HPDE6-E6E7 (cell line): ENCODE data around the gene SLIT1.

Experiments used
- DNase-seq: peaks from one replicate; pipeline ENCODE4 v3.0.0; 2011; ENCODE audit warnings: missing footprints; ENCODE audit errors: extremely low spot score

The SLIT1 gene

DNA sequence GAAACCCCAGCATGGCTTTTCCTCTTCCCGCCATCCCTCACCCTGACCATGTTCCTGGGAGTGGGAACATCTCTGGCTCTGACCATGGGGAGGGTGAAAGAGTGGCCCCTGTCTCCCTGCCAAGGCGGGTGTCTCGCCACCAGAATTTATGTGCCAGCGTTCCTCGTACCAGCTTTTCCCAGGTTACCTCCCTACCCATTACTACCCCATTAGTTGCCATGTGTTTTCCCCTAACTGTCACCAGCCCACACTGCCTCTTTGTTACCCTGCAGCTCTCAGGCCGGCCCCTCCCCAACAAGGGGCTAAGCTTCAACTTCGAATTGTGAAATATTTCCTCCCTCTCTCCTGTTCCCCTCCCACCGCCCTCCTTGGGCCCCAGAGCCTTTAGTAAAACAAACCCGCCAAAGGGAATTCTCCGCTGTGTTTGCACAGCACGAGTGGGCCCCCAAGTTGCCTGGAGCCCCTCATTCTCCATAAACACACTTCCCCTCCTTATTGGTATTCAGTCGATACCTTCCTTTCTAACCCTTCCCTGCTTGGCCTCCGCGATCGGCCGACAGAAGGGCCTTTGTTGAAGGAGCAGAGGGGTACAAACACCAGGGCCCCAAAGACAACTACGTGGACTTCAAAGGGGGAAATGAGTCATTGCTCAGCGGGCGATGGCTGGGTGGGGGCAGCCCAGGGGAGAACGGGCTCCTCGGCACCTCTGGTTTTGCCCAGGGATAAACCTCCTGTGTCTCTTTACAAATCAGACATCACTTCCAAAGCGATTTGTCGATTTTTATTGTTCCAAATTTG is 45.5 kb downstream of the SLIT1 start:
- DNase-seq, result no peak

DNA sequence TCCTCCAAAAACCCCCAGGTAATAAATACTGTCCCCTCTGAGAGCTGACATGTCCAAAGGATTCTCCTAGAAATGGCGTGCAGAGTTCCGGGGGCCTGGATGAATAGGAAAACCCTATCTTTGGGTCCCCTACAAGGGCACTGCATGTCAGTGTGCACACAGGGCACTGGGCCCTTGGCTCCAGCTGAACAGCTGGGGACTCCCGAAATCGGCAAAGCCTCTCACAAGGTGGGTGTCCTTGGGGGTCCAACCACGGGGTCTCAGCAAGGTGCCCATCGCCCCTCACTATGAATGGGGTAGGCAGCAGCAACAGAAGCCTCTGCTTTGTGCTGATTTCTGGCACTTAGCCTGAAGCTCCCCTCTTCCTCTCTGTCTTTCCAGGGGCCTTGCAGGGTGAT is 46.1 kb downstream of the SLIT1 start:
- no peak for DNase-seq

DNA sequence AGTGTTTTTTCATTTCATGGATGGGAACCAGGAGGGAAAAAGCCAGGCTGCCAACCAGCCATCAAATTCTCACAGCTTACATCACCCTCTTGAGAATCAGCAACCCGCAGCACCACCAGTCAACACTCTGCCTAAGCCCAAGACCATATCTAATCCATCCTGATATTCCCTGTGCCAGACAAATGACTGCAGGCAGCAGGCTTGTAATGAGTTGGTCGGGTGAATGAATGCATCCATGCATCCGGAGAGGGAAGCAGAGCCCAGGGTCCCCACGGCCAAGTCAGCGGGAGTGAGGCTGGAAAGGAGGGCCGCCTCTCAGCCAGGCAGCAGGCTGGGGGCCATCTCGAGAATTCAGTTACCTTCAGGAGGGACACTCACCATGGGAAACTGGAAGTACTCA is 46.9 kb downstream of the SLIT1 start:
- DNase-seq, result no peak

DNA sequence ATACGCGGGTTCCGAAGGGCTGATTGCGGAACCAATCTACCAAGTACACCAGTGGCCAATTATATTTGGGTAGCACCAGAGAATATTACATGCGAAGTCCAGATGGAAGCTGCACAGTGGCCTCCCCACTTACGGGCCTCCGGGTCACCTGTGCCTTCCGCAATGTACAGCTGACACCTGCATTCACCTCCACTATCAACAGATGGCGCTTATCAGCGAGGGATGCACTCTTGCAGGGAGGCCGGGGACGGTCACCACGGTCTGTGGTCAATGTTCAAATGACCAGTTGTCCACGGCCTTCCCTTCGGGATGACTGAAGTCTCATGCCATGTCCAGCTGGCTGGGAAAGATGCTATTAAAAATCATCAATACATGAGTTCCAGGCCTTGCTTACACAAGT is 47.6 kb downstream of the SLIT1 start:
- DNase-seq, result no peak

DNA sequence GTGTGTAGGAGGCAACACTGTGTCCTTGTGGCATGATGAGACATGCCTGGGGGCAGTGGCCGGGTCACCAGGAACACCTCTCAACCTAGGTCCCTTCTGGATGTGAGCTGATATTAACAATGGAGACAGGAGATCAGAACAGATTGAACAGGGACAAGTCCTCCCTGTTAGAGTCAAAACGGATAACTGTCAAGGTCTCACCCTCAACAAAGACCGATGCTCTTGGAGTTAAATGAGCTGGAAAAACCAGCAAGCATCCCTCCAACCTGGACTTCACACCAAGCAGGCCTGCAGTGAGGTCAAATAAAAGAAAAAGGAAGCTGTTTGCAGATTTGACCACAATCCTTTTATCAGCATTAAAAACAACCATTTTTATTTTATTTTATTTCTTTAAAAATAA is 49.0 kb downstream of the SLIT1 start:
- no peak for DNase-seq

DNA sequence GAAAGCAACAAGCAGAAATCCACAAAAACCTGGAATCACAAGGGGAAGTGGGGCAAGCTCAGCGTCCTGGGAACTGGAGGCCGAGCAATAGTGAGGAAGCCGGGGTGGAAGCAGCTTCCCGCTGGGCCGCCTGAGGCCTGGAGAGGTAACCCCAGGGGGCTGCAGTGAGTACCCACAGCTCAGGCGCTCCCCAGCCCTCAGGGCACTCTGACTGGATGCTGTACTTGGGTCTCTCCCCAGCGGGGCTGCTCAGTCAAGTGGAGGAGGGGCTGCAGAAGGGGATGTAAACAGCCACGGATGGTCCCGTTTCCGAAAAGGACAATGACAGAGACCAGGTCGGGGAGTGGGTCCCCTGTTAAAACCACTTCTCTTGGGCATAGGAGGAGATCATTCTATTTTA is 50.3 kb downstream of the SLIT1 start:
- DNase-seq, result no peak

DNA sequence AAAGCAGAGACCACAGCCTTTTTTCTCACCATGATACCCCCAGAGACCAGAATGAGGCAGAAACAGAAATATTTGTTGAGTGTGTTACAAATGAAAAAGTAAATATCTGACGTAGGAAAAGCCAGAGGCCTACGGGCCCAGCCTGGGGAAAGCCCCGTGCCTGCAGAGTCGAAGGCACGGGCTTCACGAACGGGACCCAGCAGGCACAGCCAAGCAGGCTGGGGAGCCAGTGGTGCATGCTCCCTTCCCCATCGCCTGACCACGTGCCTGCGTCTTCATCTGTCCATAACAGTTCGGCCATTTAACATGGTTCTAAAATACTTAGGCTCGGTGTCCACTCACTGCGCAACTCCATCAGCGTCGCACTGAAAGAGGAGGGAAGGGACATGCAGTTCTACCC is 50.8 kb downstream of the SLIT1 start:
- DNase-seq, result no peak

DNA sequence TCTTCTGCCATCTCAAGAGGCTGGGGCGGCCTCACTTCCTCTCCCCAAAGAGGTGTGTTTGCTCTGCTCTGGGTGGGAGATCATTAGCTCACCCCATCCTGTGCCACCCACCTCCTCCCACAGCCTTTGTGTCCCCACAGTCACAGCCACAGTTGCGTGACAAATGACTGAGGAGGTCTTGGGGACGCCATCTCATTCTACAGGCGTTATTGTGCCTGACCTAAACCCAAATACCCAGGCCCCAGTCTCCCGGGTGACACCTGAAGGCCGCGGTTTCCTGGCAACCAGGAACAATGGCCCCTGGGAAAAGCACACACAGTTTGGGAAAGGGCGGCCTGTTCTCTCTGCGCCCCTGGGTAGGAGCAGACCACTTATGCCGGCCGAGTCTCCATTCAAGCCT is 51.6 kb downstream of the SLIT1 start:
- DNase-seq, result no peak

DNA sequence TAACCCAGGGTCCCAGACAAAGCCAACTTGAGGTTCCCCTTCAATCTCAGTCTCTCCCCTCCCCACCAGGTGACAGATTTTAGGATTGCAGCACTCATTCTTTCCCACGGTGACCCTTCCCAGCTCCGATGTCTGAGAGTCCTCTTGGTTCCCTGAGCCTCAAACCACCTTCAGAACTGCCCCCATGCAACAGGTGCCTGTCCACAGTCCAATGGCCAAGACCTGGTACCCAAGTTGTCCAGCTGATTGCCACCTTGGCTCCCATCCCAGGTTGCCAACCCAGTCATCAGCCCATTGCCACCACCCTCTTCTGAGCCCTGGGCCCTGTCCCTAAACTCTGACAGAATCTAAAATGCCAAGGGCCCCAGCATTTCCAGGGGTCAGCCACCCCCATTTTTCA is 53.5 kb downstream of the SLIT1 start:
- DNase-seq, result no peak

DNA sequence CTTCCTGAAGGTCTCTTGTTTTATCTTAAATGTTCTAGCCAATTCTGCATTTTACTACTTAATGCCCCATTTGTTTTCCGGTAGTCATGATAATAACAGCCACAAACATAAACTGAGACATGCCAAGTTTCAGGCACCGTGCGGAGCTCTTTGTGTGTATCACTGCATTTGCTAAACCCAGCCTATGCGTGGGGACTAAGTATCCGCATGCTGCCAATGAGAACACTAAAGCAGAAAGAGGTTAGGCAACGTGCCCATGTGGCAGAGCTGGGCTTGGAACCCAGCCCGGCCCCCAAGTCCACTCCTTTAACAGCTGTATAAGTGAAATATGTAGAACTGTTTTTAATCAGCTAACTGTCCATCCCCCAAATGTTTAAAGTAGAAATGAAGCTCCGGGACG is 54.1 kb downstream of the SLIT1 start:
- DNase-seq, result no peak

DNA sequence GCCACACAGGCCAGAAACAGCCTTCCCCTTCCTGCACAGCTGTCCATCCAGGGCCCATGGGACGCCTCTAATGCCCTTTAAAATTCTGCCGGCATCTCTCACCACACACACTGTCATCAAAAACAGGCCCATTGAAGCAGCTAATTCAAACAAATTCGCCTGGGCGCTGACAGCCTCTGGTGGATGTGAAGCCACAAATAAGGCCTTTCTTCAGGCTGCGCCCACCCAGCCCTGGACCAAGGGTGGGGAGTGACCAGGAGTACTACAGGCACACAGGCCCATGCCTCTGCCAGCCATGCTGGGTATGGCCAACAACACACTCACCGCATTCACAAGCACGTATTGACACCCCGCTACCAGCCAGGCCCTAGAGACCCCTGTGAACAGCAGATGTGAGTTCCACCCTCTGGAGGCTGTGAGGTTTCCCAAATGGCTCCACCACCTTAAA is 54.6 kb downstream of the SLIT1 start:
- DNase-seq, result no peak

DNA sequence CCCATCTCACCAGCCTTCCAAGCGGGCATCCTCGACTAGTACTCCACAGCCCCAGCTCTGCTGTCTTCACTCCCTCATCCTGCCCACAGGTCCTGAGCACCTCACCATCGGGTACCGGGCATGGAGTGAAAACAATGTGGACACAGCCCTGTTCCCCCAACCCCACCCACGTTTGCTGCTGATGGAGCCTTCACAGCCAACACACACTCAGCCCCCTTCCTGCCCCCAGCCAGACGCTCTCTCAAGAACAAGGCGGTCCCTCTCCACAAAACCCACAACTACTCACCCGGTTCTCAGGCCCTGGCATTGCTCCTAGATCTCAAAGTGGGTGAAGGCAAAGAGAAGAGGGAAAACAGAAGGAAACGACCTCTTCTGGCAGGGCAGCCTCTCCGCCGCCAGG is 56.1 kb downstream of the SLIT1 start:
- DNase-seq, result no peak

DNA sequence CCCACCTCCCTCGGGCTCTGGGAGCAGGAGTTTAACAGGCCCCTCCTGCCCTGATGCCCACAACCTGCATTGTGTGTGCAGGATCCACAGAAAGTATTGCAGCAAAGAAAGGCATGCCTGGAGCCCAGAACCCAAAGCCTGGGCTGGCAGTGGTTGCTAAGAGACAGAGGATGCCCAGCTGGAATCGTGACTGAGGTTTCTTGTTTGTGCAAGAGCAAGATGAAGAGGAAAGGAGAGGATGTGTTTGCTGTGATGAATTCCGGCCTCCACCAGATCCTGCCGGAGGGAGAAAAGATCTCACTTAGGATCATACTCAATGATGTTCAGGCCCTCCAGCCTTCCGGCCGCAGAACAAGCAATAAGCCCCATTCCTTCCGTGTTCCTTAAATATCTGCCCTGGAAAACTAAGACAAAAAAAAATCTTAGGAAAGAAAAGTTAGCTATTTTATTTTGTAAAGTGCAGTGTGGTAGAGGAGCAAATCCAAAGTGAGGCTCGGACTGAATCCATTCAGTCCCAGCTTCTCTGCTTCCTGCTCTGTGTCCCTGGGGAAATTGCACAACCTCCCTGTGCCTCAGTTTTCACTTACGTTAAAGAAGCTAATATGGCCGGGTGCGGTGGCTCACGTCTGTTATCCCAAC is 57.1 kb downstream of the SLIT1 start:
- DNase-seq, result no peak

DNA sequence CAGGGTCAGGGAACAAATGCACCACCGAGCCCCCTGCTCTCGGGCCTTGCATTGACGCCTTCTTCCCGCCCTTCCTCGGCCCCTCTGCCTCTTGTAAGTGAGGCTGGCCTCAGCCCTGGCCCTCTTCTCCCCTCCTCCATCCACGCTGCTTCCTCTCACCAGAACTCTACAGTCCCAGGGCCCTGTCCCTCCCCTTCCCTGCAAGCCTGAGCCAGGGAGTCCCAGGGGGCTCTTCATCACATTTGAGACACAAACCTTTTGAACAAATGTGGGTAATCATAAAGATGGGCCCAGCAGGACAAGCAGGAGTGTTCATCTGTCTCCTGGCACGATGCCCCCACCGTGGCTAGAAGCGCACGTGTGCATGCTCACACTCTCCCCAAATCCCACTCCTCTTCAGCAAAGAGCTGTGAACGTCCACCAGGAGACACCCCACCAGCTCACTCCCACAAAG is 57.7 kb downstream of the SLIT1 start:
- DNase-seq, result no peak

DNA sequence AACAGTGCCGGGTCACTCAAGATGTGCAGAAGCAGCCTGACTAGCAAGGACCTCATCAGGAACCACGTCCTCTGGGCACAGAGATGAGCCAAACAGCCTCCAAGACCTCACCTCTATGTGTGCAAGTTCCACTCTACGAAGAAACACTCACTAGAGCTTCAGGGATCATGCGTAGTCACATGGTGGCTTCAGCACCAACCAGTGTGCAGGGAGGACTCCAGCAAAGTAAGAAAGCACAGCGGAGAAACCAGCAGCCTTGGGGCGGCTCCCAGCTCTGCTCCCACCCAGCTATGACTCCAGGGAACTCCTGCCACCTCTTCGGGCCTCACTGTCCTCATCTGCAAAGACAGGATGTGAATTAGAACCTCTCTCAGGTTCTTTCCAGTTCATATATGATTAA is 58.2 kb downstream of the SLIT1 start:
- no peak for DNase-seq

DNA sequence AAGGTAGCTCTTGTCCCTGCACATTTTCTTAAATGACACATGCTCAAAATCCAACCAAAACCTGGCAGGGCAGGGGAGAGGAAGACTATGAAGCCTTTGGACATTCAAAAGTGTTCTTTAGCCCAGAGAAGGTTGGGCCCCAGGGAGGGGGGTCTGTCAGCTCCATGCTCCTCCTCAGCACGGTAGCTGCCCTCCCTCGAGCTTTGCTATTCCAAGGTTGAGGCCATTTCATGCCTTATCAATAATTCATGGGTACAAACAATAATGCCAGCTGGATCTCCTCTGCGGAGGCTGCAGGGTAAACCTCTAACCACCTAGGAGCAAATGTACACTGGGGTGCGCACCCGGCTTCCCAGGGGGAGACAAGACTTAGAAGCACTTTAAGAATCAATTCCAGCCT is 61.5 kb downstream of the SLIT1 start:
- DNase-seq, result no peak

DNA sequence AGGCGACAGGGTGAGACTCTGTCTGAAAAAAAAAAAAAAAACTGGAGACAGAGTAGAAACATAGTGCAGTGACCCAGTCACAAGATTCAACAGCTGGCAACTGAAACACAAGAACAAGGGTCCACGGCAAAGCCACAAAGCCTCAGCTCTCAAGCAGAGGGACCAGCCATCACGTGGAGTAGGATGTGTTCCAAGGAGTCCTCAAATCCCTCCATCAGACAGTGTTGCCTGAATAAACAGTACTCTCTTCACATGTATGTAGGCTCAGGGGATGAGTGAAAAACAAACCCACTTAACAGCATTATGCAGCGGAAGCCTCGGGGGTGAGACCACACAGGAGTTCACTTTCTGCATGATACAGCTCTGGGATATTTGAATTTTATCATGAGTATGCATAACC is 62.0 kb downstream of the SLIT1 start:
- no peak for DNase-seq

DNA sequence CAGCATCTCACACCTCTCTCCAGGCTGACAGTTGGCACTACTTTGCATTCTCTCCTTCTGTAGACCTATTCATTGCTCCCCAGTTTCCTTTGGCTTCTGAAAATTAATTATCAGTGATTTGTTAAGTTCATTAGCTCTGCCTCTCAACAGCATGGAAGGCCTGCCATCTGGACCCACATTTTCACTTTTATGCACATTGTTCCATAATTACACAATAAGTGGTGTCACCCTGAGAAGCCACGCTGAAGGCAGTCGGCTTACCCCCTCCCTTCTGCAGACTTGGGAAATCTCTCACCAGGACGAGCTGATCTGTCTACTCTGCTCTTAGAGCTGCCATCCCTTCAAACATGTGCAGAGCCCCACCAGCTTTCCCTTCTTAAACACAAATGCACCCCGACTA is 64.7 kb downstream of the SLIT1 start:
- no peak for DNase-seq

DNA sequence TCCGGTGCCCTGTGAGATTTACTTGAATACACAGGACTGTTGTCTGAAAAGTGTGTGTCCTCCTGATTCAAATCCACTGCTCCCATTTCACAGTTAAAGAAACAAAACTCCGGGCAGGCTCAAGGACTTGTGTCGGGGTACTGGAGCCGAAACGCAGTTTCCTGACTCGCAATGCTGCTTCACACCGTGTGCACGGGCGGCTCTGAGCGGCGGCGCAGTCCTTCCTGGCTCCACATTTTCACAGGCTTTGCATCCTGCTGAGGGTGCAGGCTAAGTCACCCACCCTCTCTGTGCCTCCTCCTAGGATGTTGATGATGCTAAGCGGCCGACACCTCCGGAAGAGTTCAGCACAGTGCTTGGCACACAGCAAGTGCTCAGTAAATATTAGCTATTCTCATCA is 65.4 kb downstream of the SLIT1 start:
- no peak for DNase-seq

DNA sequence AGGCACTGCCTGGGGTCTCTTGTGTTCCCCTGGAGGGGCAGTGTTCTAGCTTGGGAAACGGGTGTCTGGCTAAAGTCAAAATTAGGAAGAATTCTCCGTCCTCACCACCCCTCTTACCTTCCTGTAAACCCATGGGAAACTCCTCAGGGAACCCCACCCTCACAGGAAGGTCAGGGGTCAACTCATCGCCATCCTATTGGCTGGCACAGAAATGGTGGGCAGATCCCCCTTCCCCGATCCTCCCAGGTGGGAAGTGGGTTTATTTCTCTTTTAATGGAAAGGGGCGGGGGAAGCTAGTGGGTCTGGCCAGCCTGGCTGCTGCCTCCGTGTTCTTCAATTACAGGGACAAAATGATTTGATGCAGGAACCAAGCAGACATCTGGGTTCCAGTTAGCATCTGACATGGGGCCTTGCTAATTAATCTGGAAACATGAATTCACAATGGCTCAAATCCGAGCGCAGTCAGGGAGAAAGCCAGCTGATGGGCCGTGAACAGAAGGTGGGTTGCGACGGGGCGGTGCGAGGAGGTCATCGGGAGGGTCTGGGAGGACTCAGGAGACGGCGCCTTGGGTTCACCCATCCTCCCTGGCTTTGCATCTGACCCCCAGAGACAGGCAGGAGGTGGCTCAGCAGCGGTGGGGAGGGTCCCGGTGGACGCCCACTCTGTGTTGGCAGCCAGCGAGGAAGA is 66.6 kb downstream of the SLIT1 start:
- DNase-seq, result no peak

DNA sequence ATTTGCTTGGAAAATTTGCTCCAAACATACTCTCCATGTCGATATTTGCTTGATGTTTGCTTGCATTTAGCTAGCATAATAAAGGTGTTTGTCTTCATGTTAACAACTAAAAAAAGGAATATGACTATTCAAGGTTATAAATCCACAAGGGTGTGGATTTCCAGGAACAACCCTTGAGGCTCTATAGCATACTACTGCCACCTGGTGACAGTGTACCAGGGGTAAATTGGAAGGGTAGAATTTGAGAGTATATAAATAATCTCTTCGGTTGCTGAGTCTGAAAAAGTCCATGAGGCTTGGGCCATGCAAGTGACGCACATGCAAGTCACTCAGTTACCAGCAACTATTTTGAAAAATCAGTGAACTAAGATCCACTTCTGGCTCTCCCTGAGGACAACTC is 68.4 kb downstream of the SLIT1 start:
- no peak for DNase-seq

DNA sequence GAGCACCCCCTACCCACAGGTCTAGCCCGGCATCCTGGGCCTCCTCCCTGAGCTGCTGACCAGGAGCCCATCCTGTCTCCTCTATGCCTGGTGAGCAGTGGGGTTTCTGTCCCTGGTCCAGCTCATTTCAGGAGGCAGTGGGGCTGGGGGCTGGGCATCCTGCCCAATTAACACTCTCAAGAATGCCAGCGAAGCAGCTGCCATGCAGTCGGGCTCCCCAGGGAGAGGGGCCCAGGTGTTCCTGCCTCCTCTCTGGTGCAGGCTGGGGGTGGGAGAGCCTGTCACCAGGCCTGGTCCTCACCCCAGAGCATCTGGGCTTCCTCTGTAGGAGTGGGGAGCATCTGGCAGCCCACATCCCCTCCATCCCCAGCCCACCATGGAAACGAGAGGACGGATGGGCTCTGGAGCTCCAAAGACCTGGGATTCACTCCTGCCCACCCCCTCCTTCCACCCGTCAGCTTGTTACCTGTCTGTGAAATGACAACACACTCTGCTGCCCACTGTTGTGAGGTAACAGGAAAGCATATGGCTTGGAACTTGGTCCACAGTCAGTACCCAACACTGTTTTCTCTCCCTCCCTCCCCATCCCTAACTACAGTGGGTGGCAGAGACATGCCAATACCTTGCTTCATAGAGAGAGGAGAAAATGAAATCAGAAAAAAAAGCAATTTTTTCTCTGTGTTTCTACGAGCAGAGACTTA is 69.1 kb downstream of the SLIT1 start:
- no peak for DNase-seq
